DMS 273 (cell line): ENCODE results near the gene HGFAC.
"Not testable (repeated sequence)": the region's sequence is repeated elsewhere in the genome, so short reads cannot be mapped to it uniquely, and the experiment has no call there.

Source experiments
- DNase-seq: peaks from one replicate; lab custom pipeline; 2025; ENCODE audit not compliant: unreplicated experiment; lab: John Stamatoyannopoulos, UW

Gene HGFAC

DNA sequence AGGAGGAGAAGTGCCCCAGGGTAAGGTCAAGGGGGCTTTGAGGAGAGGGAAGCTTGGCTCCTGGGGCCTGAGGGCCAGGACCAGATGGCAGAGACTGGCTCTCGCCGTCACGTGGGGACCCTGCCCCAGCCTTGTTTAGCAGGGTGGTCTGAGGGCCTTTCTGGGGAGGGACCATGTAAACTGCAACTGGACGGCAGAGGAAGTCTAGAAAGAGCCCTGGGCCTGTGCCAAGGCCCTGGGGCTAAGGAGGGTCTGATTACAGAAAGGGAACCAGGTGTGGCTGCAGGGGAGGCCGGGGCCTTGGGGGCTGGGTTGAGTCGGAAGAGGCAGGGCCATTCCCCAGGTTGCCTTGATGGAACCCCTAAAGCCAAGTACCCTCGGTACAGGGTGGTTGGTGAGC lies 1.8 kb upstream of the HGFAC start:
- peak; percentile 25 for DNase-seq

DNA sequence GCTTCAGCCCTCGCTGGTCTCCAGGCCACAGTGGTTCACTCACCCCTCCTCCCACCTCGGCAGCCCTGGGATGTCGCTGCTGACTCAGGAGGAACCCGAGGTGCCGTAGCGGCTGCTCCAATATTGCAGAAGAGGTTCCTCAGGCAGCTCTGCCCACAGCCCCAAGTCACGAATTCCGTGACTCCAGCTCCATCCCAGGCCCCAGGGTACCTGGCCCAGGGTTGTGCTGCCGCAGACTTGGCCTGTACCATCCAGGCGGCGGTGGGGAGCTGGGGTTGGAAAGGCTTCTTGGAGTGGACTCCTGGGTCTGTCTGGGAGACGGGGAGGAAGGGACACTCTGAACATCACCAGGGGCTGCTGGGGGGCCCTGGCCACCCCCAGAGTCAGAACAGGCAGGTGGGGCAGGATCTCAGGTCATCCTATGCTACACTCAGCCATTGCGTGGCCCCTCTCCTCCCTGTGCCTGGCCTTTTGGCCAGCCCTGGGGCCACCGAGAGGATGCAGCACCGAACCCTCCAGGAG lies 728 bp upstream of the HGFAC start:
- DNase-seq: peak; percentile 27

DNA sequence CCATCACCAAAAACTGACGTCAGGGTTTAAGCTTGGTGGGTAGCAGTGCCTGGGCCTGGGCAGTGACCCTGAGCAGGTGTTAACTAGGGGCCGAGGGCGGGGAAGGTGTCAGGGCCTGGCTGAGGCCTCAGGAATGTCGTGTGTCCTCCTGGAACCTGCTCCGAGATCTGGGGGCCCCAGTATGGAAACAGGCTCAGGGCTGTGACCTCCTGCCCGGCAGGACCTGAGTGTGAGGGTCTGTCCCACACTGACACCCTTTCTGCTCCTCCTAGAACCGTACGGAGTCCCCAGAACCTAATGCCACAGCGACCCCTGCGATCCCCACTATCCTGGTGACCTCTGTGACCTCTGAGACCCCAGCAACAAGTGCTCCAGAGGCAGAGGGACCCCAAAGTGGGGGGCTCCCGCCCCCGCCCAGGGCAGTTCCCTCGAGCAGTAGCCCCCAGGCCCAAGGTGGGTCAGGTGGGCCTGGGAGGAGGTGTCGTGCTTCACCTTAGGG lies 741 bp downstream of the HGFAC start:
- no peak for DNase-seq

DNA sequence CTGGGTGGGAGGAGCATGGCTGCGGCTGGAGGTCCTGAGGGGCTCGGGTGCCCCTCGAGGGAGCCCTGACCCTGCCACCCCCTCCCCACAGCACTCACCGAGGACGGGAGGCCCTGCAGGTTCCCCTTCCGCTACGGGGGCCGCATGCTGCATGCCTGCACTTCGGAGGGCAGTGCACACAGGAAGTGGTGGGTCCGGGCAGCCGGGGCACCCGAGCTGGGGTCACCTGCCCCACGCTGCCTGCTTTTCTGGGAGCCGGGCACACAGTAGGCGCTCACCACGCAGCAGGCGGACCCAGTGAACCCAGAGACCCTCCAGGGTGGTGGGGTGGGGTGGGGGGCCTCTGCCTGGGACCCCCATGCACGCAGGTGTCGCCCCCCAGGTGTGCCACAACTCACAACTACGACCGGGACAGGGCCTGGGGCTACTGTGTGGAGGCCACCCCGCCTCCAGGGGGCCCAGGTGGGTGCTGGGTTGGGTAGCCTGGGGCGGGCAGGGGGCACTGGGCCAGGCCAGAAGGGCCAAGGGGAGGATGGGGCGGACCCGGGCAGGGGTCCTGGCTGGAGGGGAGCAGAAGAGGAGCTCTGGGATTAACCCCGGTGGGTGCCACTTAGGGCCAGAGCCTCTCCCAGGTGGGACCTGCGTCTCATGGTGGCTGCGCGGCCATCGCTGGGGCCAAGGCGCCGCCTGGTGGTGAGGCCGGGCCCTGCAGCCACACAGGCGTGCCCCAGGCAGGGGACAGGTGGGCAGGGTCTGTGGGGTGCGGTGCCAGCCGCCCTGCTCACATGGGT lies 1.4 kb downstream of the HGFAC start:
- DNase-seq: peak; percentile 75

DNA sequence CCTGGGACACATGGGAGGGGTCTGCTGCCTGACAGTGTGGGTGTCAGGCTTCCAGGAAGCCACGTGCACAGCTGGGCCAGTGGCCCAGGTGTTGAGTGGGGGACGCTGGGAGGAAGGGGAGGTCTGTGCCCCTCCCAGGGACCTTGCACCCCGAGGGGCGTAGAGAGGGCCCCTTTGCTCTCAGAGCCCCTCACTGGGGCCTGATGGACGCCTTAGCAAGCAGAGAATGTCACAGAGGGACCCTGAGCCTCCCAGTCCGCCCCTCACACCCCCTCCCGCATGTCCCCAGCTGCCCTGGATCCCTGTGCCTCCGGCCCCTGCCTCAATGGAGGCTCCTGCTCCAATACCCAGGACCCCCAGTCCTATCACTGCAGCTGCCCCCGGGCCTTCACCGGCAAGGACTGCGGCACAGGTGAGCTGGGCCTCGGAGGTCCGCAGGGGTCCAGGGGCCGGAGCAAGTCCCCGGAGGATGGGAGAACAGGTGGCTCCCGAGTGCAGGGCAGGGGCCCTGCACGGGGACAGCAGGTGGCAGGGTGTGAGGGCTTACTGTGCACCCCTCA lies 2.1 kb downstream of the HGFAC start:
- no peak for DNase-seq

DNA sequence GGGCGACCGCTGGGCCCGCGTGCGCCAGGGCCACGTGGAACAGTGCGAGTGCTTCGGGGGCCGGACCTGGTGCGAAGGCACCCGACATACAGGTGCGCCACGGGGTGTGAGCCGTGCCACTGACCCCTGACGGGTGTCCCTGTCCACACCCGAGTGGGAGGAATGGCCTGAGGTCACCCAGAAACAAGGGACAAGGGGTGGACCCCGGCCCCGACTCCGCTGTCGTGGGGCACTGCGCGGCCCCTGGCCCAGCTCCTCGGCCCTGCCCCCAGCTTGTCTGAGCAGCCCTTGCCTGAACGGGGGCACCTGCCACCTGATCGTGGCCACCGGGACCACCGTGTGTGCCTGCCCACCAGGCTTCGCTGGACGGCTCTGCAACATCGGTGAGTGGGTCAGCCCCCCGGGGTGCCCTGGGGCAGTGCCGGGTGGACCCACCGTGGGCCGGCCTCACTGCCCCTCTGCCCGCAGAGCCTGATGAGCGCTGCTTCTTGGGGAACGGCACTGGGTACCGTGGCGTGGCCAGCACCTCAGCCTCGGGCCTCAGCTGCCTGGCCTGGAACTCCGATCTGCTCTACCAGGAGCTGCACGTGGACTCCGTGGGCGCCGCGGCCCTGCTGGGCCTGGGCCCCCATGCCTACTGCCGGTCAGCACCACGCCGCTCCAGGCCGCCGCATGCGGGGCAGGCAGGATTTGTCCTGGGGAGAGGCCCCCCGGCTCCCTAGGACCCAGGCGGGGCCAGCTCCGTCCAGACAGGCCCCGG lies 2.8 kb downstream of the HGFAC start:
- DNase-seq: no peak

DNA sequence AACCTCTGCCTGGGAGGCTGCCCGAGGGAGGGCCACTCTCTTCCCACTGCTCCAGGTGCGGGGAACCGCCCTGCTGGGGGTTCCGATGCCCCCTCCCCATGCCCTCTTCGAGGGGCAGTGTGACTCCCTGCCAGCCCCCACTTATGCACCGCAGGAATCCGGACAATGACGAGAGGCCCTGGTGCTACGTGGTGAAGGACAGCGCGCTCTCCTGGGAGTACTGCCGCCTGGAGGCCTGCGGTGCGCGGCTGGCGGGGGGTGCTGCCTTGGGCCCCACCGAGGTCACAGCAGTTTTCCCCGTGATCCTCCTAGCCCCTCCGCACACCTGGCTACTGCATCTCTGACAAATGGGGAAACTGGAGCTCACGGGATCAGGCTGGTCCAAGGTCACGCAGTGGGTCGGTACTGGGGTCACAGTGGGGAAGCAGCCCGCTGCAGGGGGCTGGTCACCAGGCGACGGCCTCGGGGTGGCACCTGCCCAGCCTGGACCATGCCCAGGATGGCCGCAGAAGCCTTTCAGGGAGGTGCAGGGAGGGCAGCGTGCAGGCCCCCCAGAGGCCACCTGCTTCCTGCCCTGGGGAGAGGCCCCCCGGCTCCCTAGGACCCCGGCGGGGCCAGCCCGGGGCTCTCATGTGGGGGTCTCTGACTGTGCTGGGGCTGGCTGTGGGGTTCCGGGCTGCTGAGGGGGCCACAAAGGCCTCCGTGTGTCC lies 3.5 kb downstream of the HGFAC start:
- DNase-seq: no peak

DNA sequence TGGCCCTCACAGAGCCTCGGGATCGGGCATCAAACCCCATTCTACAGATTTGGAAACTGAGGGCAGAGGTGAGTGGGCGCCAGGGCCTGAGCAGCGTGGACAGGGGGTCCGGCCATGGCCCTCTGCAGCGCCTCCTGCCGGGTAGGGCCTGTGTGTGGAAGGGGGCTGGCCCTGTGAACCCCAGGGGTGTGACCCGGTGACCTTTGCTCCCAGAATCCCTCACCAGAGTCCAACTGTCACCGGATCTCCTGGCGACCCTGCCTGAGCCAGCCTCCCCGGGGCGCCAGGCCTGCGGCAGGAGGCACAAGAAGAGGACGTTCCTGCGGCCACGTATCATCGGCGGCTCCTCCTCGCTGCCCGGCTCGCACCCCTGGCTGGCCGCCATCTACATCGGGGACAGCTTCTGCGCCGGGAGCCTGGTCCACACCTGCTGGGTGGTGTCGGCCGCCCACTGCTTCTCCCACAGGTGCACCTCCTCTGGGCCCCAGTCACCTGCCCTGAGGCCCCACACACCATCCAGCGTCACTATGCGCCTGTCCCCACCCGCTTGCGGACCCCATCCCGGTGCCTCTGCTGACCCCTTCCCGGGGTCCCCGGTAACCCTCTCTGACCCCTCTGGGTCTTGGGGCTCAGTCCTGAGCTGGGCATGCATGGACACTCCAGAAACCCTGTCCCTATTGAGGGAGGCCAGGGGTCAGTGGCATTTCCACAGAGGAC lies 4.2 kb downstream of the HGFAC start:
- DNase-seq: no peak

DNA sequence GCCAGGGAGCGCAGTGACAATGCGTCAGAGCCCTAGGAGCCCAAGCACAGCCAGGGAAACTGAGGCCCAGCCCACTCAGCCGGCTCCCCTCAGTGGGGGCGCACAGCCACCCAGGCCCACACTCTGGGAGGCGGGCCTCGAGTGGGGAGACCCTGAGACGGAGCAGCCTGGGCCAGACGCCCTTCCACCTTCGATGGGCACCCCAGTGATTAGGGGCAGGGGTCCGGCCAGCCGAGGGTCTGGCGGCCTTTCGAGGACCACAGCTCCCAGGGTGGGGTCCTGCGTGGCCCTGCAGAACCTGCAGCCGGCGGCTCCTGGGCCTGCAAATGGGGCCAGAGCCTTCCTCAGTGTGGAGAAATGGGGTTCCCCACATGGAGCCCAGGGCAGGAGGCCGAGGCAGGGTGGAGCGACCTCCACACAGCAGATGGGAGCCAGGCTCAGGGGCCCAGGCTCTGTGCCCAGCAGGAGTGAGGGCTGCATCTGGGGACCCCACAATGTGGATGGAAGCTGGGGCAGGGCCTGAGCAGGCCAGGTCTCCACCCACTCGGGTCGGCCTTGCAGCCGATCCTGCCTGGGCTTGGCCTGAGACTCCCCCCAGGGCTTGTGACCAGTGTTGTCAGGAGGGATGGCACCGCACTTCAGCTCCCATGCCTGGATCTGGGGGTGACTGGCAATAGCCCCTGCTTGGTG lies 5.0 kb downstream of the HGFAC start:
- no peak for DNase-seq

DNA sequence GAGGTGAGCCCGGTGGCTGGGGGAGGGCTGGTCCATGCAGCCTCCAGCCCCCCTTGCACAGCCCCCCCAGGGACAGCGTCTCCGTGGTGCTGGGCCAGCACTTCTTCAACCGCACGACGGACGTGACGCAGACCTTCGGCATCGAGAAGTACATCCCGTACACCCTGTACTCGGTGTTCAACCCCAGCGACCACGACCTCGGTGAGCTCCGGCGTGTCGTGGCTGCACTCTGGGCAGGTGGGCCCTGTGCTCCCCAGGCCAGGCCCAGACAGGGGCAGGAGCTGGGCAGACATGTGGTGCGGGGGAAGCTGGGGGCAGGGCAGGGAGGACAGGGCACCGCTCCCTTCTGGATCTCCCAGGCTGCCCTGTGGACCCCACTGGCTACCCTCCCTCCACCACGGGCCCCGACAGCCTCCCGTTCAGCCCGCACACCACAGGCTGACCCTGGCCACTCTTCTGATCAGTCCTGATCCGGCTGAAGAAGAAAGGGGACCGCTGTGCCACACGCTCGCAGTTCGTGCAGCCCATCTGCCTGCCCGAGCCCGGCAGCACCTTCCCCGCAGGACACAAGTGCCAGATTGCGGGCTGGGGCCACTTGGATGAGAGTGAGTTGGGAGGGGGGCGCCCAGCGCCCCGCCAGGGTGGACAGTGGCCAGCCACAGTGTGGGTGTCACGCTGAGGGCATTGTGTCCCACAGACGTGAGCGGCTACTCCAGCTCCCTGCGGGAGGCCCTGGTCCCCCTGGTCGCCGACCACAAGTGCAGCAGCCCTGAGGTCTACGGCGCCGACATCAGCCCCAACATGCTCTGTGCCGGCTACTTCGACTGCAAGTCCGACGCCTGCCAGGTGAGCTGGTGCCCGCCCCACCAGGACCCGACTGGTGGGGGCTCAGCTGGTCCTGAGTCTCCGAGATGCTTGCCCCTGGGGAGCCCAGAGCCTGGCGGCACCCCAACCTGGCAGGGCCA lies 5.9 kb downstream of the HGFAC start:
- no peak for DNase-seq

DNA sequence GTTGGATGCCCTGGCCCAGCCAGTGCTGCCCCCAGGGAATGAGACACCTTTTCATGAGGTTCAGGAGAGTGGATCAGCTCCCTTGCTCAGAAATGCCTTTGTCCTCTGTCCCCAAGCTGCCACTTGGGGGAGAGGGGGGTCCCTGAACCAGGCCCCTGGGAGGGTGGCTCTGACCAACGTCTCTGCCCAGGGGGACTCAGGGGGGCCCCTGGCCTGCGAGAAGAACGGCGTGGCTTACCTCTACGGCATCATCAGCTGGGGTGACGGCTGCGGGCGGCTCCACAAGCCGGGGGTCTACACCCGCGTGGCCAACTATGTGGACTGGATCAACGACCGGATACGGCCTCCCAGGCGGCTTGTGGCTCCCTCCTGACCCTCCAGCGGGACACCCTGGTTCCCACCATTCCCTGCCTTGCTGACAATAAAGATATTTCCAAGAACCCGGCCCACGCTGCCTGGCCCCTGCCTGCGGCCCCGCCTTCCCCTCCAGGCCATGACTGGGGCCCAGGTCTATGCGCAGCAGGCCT lies 7.3 kb downstream of the HGFAC start:
- DNase-seq: no peak

DNA sequence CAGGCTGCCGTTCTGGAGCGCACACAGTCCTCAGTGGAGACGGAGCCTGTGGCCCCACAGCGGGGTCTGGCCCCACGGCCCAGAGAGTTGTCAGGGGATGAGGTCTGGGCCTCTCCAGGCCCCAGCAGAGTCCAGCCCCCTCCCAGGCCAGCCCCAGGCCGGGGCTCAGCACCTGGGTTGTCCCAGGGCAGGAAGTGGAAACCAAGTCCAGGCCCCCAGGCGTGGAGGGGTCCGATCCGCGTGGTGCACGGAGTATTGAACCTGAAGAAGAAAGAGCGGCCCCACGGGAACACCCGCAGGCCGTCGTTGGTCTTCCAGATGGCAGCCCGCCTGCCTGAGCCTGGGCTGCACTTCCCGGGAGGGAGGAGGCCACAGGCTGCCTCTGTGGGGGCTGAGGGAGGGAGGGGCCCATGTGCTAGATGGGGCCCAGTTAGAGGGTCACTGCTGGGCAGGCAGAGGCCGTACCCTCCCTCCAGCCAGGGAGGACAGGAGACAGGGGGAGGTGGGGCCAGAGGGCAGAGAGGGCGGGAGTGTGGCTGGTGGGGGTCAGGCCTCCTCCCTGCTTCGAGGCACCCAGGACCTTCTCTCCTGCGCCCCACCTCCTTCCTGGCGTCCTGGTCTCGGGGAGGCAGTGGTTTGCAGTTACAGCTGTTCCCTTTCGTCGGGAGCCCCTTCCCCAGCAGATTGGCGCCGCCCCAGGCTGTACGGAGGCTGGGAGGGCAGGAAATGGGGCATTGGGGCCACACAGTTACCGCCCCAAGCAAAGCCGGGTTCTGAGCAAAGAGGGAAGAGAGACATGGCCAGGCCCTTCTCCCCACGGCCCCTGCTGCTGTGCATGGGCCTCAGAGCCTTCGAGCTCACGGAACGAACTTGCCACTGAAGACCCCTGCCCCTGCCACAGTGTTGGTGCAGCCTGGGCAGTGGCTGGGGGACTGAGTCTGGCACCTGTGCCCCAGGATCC lies 8.1 kb downstream of the HGFAC start:
- DNase-seq: peak; percentile 50

DNA sequence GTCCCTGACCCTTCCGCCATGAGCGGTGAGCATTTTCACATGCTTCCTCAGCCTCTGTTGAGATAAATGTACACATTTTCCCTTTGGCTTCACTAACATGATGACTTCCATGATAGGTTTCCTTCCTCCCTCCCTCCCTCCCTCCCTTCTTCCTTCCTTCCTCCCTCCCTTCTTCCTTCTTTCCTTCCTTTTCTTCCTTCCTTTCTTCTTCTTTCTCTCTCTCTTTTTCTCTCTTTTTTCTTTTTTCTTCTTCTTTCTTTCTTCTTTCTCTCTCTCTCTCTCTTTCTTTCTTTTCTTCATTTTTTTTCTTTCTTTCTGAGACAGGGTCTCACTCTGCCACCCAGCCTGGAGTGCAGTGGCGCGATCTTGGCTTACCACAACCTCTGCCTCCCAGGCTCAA lies 8.9 kb downstream of the HGFAC start:
- DNase-seq: no peak

DNA sequence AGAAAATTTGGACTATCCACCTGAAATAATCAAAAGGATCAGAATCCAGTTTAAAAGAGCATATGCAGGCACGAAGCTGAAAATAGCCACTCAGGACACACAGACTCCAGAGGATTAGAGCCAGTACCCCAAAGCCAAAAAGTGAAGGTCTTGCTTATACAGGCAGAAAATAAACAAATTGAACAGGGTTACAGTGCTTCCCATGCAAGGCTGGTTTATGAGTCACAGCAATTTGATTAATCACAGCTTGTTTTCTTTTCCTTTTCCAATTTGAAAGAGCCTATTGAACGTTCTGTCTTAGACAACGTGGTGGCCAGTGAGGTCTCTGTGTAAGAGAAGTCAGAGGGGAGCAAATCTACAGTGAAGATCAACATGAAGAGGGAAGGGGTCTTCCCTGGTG lies 10.2 kb downstream of the HGFAC start:
- DNase-seq: no peak

DNA sequence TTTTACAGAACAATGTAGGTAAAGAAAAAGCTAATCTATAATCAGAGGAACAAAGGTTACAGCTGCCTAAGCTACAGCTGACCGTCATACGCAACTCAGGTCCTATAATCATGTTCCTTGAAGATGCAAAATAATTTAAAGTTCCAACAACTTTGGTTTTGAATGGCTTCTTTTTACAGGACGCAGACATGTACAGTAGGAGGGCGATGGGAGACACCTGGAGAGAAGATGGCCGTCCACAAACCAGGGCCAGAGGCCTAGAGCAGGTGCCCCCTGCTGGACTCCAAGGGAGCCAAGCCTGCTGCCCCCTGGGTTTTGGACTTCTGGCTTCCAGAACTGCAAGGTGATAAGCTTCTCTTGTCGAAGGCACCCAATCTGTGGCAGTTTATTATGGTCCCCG lies 10.6 kb downstream of the HGFAC start:
- DNase-seq: peak; percentile 19

DNA sequence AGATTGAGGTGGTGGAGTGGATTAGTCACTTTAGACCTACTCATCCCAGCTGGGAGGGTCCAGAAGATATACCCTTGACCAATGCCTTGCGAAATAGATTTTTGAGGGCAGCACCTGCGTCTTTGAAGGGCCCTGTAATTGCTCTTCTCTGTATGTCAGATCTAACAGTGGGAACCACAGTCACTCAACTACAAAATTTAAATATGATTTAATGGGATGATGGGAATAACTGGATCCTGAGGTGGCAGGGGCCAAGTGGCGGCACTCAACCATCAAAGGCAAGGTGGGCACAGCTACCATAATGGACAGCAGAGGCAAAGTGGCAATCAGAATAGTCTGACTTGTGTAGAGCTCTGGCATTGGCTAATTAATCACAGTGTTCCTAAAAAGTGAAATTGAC lies 13.8 kb downstream of the HGFAC start:
- DNase-seq: not testable (repeated sequence)

DNA sequence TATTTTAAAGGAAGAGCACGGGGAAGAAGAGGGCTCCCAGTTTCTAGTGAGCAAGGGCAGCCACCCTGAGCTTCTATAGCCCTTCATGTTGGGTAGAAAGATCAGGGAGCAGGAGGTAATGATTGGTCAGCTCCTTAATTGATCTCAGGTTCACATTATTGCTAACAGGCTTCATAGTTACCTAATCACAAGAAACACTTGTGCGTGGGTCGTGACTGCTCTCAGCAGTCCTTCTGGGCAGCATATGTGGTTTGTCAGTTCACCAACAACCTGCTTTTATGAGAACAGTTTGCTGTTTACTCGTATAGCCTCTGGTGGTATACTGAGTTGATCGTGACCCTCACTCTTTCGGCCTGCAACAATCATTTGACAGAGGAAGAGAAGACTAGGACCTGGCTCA lies 16.6 kb downstream of the HGFAC start:
- DNase-seq: no peak
